ENCODE results near the gene HLF. TPM values are rescaled to one million over a fixed set of nuclear protein-coding genes. Genes with fewer than 3 reads are reported as not detected.

Gene HLF, protein sequence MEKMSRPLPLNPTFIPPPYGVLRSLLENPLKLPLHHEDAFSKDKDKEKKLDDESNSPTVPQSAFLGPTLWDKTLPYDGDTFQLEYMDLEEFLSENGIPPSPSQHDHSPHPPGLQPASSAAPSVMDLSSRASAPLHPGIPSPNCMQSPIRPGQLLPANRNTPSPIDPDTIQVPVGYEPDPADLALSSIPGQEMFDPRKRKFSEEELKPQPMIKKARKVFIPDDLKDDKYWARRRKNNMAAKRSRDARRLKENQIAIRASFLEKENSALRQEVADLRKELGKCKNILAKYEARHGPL
- 0.18 TPM in 1 of 2 replicates, not detected in the other for total RNA-seq (2012; rRNA removed)
- polyA plus RNA-seq (2012; rRNA removed) = not detected in 2 replicates
- polyA plus RNA-seq (2012; cell fraction: cytosol; rRNA removed) = not detected in 2 replicates
- not detected in 2 replicates for polyA plus RNA-seq (2012; cell fraction: nucleus; rRNA removed; ENCODE audit: low replicate concordance)
- Bru-seq, nascent RNA = percentile 11 among the genes with signal in this experiment
- BruChase-seq, experiment 1, labeled RNA remaining after a 6-hour chase = percentile 8 among the genes with signal in this experiment
- percentile 9 among the genes with signal in this experiment for BruChase-seq, experiment 2, labeled RNA remaining after a 2-hour chase
- long read RNA-seq = 0 reads

DNA sequence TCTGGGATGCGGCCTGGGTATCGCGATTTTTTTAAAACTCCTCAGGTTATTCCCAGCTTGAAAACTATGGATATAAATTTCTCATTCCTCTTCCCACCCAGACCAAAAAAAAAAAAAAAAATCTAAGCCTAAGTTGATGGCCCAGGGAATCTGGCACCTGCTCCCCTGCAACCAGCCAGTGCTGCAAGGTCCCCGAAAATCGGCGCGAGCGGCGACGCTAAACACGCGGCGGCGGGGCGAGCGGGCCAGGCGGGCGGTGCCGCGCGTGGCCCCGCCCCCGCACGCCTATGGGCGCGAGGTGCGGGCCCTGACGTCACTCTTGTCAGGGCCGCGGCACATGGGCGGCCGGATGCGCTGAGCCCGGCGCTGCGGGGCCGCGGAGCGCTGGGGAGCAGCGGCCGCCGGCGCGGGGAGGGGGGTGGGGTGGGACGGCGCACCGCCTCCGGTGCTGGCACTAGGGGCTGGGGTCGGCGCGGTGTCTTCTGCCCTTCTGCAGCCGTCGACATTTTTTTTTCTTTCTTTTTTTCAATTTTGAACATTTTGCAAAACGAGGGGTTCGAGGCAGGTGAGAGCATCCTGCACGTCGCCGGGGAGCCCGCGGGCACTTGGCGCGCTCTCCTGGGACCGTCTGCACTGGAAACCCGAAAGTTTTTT lies at the start of gene HLF:
Gene HLF, plus strand, starts transcription at position 316 of the 654 bp plus-strand sequence. CDS start 525 bp downstream, outside the sequence.
- Histone ChIP-seq H4K5ac (ENCODE audit: low read depth, low read length) (no peak within 1 kb of the TSS), H2AFZ (replicated peaks; ENCODE audit: low read length, poor library complexity) (peak within 1 kb of the TSS; percentile 60), H3K9me3 (ENCODE audit: control insufficient read depth, insufficient read depth, low read length) (no peaks in the 10 kb centered on the region), H3K18ac (ENCODE audit: low read depth, low read length) (no peak within 1 kb of the TSS), H3K9me1 (ENCODE audit: insufficient read depth, low read length) (no peaks in the 10 kb centered on the region), H3K36me3 (ENCODE audit: control insufficient read depth, insufficient read depth, low read length) (no peaks in the 10 kb centered on the region), H3K4ac (ENCODE audit: low read depth, low read length) (no peak within 1 kb of the TSS), H3K4me3 (ENCODE audit: insufficient read depth, low read depth, low read length) (no peak within 1 kb of the TSS; the same call in 1 of the 2 replicates), H3K9ac (ENCODE audit: low read depth, low read length) (no peak within 1 kb of the TSS), H2AK9ac (replicated peaks; ENCODE audit: low read depth, low read length, poor library complexity) (no peak within 1 kb of the TSS), H2BK5ac (ENCODE audit: low read depth, low read length, poor library complexity, severe bottlenecking) (no peak within 1 kb of the TSS), H2AK5ac (ENCODE audit: low read depth, low read length) (no peak within 1 kb of the TSS), H3K56ac (ENCODE audit: extremely low read depth, insufficient read depth, low read length) (no peak within 1 kb of the TSS), H4K91ac (ENCODE audit: insufficient read depth, low read depth, low read length) (no peak within 1 kb of the TSS), H2BK120ac (ENCODE audit: low read depth, low read length) (no peak within 1 kb of the TSS), H3K23ac (ENCODE audit: low read depth, low read length) (no peak within 1 kb of the TSS), H2BK20ac (ENCODE audit: low read depth, low read length) (no peak within 1 kb of the TSS), H2BK15ac (ENCODE audit: low read depth, low read length) (no peak within 1 kb of the TSS), H3K79me1 (ENCODE audit: low read depth in 1 of 2, low read length in 2 of 2) (no peaks in the 10 kb centered on the region), H3K14ac (replicated peaks; ENCODE audit: low read depth, low read length) (no peak within 1 kb of the TSS), H3K4me1 (ENCODE audit: control insufficient read depth, insufficient read depth, low read length) (0 out of 2 replicates have a peak, but pooled peaks cover 3% of the 10 kb centered on the region), H3K4me2 (ENCODE audit: low read depth, low read length) (peak within 1 kb of the TSS; percentile 67), H3K27me3 (ENCODE audit: control insufficient read depth, insufficient read depth, low read length) (peaks cover 53% of the 10 kb centered on the region), H3K27ac (ENCODE audit: insufficient read depth, low read length) (no peak within 1 kb of the TSS), H4K8ac (ENCODE audit: low read depth in 2 of 2, low read length in 2 of 2) (no peak within 1 kb of the TSS), H4K20me1 (ENCODE audit: insufficient read depth, low read length) (no peaks in the 10 kb centered on the region)
- intact Hi-C loops (cut with micrococcal nuclease) = loop anchor here (1.0 kb wide), 1 partner anchor 26 kb away; no protein-coding TSS in a partner anchor
- ChIA-PET CTCF (no interaction called here), POLR2A (ENCODE audit: unreplicated experiment) (no interaction called here)
- in situ Hi-C loops (cut with MboI; ENCODE audit: low sequenced_read_pairs) = no loop called here
- no TSS peak for BruUV-seq (replicated peaks)
- DNase-seq (peak; percentile 63), ATAC-seq (ENCODE audit: low read depth) (peak; percentile 97)
- dilution Hi-C loops (cut with HindIII; ENCODE audit: low sequenced_read_pairs, unreplicated experiment) = no loop called here
- WGBS, 2 experiments (ENCODE audit: extremely low coverage in 2 of 2, insufficient read length in 1 of 2) = 3% methylated on average over 11 of the region's 64 CpGs; no CpG with 5 or more reads in 1 of the 2 experiments
- peak; percentile 37; the same call in 1 of the 2 replicates for TF ChIP-seq MAZ (IDR thresholded peaks at IDR 0.05; ENCODE audit: borderline replicate concordance, low read depth, low read length)
- no peak for TF ChIP-seq RAD21 (IDR thresholded peaks at IDR 0.05; ENCODE audit: low read length)
- TF ChIP-seq POLR2A (IDR thresholded peaks at IDR 0.05; ENCODE audit: low read depth, low read length) = no peak
- TF ChIP-seq RFX5 (IDR thresholded peaks at IDR 0.05; ENCODE audit: low read depth, low read length) = no peak
- 0 out of 2 replicates have a peak, but pooled peaks have one; percentile 39 for TF ChIP-seq USF2 (IDR thresholded peaks at IDR 0.05; ENCODE audit: low read depth, low read length)
- no peak for TF ChIP-seq RCOR1 (IDR thresholded peaks at IDR 0.05; ENCODE audit: insufficient replicate concordance, low read length)
- TF ChIP-seq BHLHE40 (IDR thresholded peaks at IDR 0.05; ENCODE audit: low read depth, low read length) = peak; percentile 78
- TF ChIP-seq CHD1 (IDR thresholded peaks at IDR 0.05; ENCODE audit: low read depth, low read length) = no peak
- TF ChIP-seq, protein P1, sequence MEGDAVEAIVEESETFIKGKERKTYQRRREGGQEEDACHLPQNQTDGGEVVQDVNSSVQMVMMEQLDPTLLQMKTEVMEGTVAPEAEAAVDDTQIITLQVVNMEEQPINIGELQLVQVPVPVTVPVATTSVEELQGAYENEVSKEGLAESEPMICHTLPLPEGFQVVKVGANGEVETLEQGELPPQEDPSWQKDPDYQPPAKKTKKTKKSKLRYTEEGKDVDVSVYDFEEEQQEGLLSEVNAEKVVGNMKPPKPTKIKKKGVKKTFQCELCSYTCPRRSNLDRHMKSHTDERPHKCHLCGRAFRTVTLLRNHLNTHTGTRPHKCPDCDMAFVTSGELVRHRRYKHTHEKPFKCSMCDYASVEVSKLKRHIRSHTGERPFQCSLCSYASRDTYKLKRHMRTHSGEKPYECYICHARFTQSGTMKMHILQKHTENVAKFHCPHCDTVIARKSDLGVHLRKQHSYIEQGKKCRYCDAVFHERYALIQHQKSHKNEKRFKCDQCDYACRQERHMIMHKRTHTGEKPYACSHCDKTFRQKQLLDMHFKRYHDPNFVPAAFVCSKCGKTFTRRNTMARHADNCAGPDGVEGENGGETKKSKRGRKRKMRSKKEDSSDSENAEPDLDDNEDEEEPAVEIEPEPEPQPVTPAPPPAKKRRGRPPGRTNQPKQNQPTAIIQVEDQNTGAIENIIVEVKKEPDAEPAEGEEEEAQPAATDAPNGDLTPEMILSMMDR (conservative IDR thresholded peaks at IDR 0.05; ENCODE audit: low read depth, low read length) = no peak
- TF ChIP-seq CEBPB (IDR thresholded peaks at IDR 0.05; ENCODE audit: low read depth, low read length) = no peak
- TF ChIP-seq MAFK (IDR thresholded peaks at IDR 0.05; ENCODE audit: low read depth, low read length) = no peak
- TF ChIP-seq SMC3 (IDR thresholded peaks at IDR 0.05; ENCODE audit: low read depth, low read length) = no peak
- no peak for TF ChIP-seq NFE2L2 (IDR thresholded peaks at IDR 0.05; ENCODE audit: low read depth, low read length)
- no peak for TF ChIP-seq FOS (IDR thresholded peaks at IDR 0.05; ENCODE audit: low read depth, low read length)

All from IMR-90 (cell line).